ENCODE measurements around the gene LSM7. TPM values are rescaled to one million over a fixed set of nuclear protein-coding genes. Genes with fewer than 3 reads are reported as not detected.

LSM7 gene
- total RNA-seq, 2 experiments from 2014 or later = 135 TPM

- peaks cover 8% of the 10 kb centered on the region for H3K36me3 Mint-ChIP-seq
- ATAC-seq (no peak), DNase-seq (no peak)
- CTCF ChIA-PET = interaction anchor here (2.5 to 2.8 kb wide), 3 partner anchors 12 to 161 kb away, joined by 6 to 8 read pairs (median 7); no protein-coding TSS in a partner anchor
- H3K4me3 Mint-ChIP-seq = no peak overlapping the region
- H3K27me3 Mint-ChIP-seq = peaks cover 29% of the 10 kb centered on the region
- no peaks in the 10 kb centered on the region for H3K4me1 Mint-ChIP-seq
- no peak overlapping the region for H3K27ac Mint-ChIP-seq
- peaks cover 5% of the 10 kb centered on the region for H3K9me3 Mint-ChIP-seq (ENCODE audit: low read depth)
Measured at GRCh38 chr19:2317300-2317699, 11.1 kb downstream of the LSM7 start.

GRCh38 chr19:2315818-2316353 is 12.5 kb downstream of the LSM7 start:
- Mint-ChIP-seq H3K36me3 (peaks cover 8% of the 10 kb centered on the region), H3K9me3 (ENCODE audit: low read depth) (peaks cover 5% of the 10 kb centered on the region), H3K27me3 (peaks cover 33% of the 10 kb centered on the region), H3K27ac (no peak overlapping the region), H3K4me3 (no peak overlapping the region), H3K4me1 (no peaks in the 10 kb centered on the region)
- peak; percentile 58 for DNase-seq
- ATAC-seq = peak; percentile 71
- CTCF ChIA-PET = interaction anchor here (0.6 to 3.6 kb wide), 13 partner anchors 10 to 276 kb away, joined by 3 to 12 read pairs (median 6); no protein-coding TSS in a partner anchor

- ATAC-seq = no peak
- DNase-seq = no peak
- Mint-ChIP-seq H3K27me3 (peaks cover 37% of the 10 kb centered on the region), H3K9me3 (ENCODE audit: low read depth) (peaks cover 5% of the 10 kb centered on the region), H3K4me1 (no peaks in the 10 kb centered on the region), H3K27ac (no peak overlapping the region), H3K36me3 (peaks cover 8% of the 10 kb centered on the region), H3K4me3 (no peak overlapping the region)
- CTCF ChIA-PET = interaction anchor here (0.6 to 3.6 kb wide), 13 partner anchors 10 to 276 kb away, joined by 3 to 12 read pairs (median 6); no protein-coding TSS in a partner anchor
Measured at GRCh38 chr19:2315121-2315817, 13.1 kb downstream of the LSM7 start.

GRCh38 chr19:2312820-2313501 is 15.4 kb downstream of the LSM7 start:
- peaks cover 57% of the 10 kb centered on the region for H3K27me3 Mint-ChIP-seq
- CTCF ChIA-PET = interaction anchor here (0.7 to 0.8 kb wide), 2 partner anchors 11 to 20 kb away, joined by 3 to 4 read pairs; no protein-coding TSS in a partner anchor
- H3K27ac Mint-ChIP-seq = no peak overlapping the region

GRCh38 chr19:2311093-2311492 is 17.3 kb downstream of the LSM7 start:
- ATAC-seq (no peak), DNase-seq (no peak)
- Mint-ChIP-seq H3K4me3 (no peak overlapping the region), H3K9me3 (ENCODE audit: low read depth) (peaks cover 5% of the 10 kb centered on the region), H3K27me3 (peaks cover 68% of the 10 kb centered on the region), H3K27ac (no peak overlapping the region), H3K36me3 (peaks cover 8% of the 10 kb centered on the region), H3K4me1 (peaks cover 5% of the 10 kb centered on the region)
- CTCF ChIA-PET = interaction anchor here (0.6 kb wide), 1 partner anchor 60 kb away, joined by 3 read pairs; no protein-coding TSS in a partner anchor

More at GRCh38 chr19:2312820-2313501, 15.4 kb downstream of the LSM7 start:
- Mint-ChIP-seq H3K36me3 (peaks cover 8% of the 10 kb centered on the region), H3K9me3 (ENCODE audit: low read depth) (peaks cover 5% of the 10 kb centered on the region), H3K4me1 (peaks cover 5% of the 10 kb centered on the region), H3K4me3 (no peak overlapping the region)
- DNase-seq (no peak), ATAC-seq (no peak)

GRCh38 chr19:2309734-2310362 is 18.5 kb downstream of the LSM7 start:
- H3K27me3 Mint-ChIP-seq = peaks cover 66% of the 10 kb centered on the region

GRCh38 chr19:2308114-2308556 is 20.3 kb downstream of the LSM7 start, which contains the start of gene LINGO3:
Gene LINGO3 (minus strand): TSS chr19:2308154. CDS start chr19:2291776, 16,378 bp downstream.
- Mint-ChIP-seq H3K4me3 (no peak within 1 kb of the TSS), H3K9me3 (ENCODE audit: low read depth) (no peaks in the 10 kb centered on the region), H3K27ac (no peak within 1 kb of the TSS), H3K27me3 (peaks cover 66% of the 10 kb centered on the region), H3K4me1 (peaks cover 5% of the 10 kb centered on the region), H3K36me3 (no peaks in the 10 kb centered on the region)
- no peak for DNase-seq
- CTCF ChIA-PET = no interaction called here
- peak; percentile 35 for ATAC-seq

More at GRCh38 chr19:2309734-2310362, 18.5 kb downstream of the LSM7 start:
- DNase-seq = no peak
- H3K4me3 Mint-ChIP-seq = no peak overlapping the region
- CTCF ChIA-PET = interaction anchor here (0.7 kb wide), 2 partner anchors 16 to 57 kb away, joined by 3 read pairs; no protein-coding TSS in a partner anchor
- no peak for ATAC-seq
- H3K4me1 Mint-ChIP-seq = peaks cover 5% of the 10 kb centered on the region
- H3K36me3 Mint-ChIP-seq = peaks cover under 1% of the 10 kb centered on the region
- peaks cover 1% of the 10 kb centered on the region for H3K9me3 Mint-ChIP-seq (ENCODE audit: low read depth)
- no peak overlapping the region for H3K27ac Mint-ChIP-seq

- no peak overlapping the region for H3K4me3 Mint-ChIP-seq
Measured at GRCh38 chr19:2307518-2308012, 20.8 kb downstream of the LSM7 start.

GRCh38 chr19:2306971-2307370 is 21.4 kb downstream of the LSM7 start:
- ATAC-seq (no peak), DNase-seq (no peak)
- Mint-ChIP-seq H3K27ac (no peak overlapping the region), H3K27me3 (peaks cover 67% of the 10 kb centered on the region), H3K36me3 (no peaks in the 10 kb centered on the region), H3K4me3 (no peak overlapping the region), H3K4me1 (peaks cover 11% of the 10 kb centered on the region), H3K9me3 (ENCODE audit: low read depth) (no peaks in the 10 kb centered on the region)
- CTCF ChIA-PET = interaction anchor here (1.5 kb wide), 1 partner anchor 18 kb away, joined by 4 read pairs; no protein-coding TSS in a partner anchor

More at GRCh38 chr19:2307518-2308012, 20.8 kb downstream of the LSM7 start:
- Mint-ChIP-seq H3K4me1 (peaks cover 10% of the 10 kb centered on the region), H3K36me3 (no peaks in the 10 kb centered on the region), H3K27ac (no peak overlapping the region), H3K27me3 (peaks cover 68% of the 10 kb centered on the region), H3K9me3 (ENCODE audit: low read depth) (no peaks in the 10 kb centered on the region)
- ATAC-seq = no peak
- no peak for DNase-seq
- CTCF ChIA-PET = no interaction called here

- H3K27ac Mint-ChIP-seq = no peak overlapping the region
- H3K27me3 Mint-ChIP-seq = peaks cover 69% of the 10 kb centered on the region
- CTCF ChIA-PET = interaction anchor here (1.5 to 1.7 kb wide), 2 partner anchors 9 to 17 kb away, joined by 4 to 7 read pairs; no protein-coding TSS in a partner anchor
- H3K9me3 Mint-ChIP-seq (ENCODE audit: low read depth) = no peaks in the 10 kb centered on the region
- no peak for ATAC-seq
- no peaks in the 10 kb centered on the region for H3K36me3 Mint-ChIP-seq
- H3K4me1 Mint-ChIP-seq = peaks cover 11% of the 10 kb centered on the region
- no peak overlapping the region for H3K4me3 Mint-ChIP-seq
- DNase-seq = no peak
Measured at GRCh38 chr19:2306281-2306806, 22.0 kb downstream of the LSM7 start.

- CTCF ChIA-PET = interaction anchor here (0.7 to 1.7 kb wide), 3 partner anchors 10 to 35 kb away, joined by 3 to 7 read pairs (median 4); no protein-coding TSS in a partner anchor
- Mint-ChIP-seq H3K27me3 (peaks cover 71% of the 10 kb centered on the region), H3K4me3 (no peak overlapping the region), H3K36me3 (no peaks in the 10 kb centered on the region), H3K27ac (no peak overlapping the region), H3K4me1 (peaks cover 11% of the 10 kb centered on the region), H3K9me3 (ENCODE audit: low read depth) (no peaks in the 10 kb centered on the region)
- ATAC-seq (no peak), DNase-seq (no peak)
Measured at GRCh38 chr19:2305452-2306280, 22.7 kb downstream of the LSM7 start.

Measured in activated CD8-positive, alpha-beta memory T cell treated with anti-CD3 and anti-CD28 coated beads, Interleukin-2, amount 10 ng/mL, durations not matched to agents 7 days and 5 days (primary cell).